Activated CD4-positive, CD25-positive, alpha-beta regulatory T cell treated with anti-CD3 and anti-CD28 coated beads, Interleukin-2, amount 50 U/mL, for 72 hours (primary cell): Measurements from ENCODE around the gene CAMKK2.
"Not testable (repeated sequence)": the region's sequence is repeated elsewhere in the genome, so short reads cannot be mapped to it uniquely, and the experiment has no call there.

Experiments used
- DNase-seq: peaks from one replicate; pipeline ENCODE4 v3.0.0; 2021

CAMKK2 gene

DNA sequence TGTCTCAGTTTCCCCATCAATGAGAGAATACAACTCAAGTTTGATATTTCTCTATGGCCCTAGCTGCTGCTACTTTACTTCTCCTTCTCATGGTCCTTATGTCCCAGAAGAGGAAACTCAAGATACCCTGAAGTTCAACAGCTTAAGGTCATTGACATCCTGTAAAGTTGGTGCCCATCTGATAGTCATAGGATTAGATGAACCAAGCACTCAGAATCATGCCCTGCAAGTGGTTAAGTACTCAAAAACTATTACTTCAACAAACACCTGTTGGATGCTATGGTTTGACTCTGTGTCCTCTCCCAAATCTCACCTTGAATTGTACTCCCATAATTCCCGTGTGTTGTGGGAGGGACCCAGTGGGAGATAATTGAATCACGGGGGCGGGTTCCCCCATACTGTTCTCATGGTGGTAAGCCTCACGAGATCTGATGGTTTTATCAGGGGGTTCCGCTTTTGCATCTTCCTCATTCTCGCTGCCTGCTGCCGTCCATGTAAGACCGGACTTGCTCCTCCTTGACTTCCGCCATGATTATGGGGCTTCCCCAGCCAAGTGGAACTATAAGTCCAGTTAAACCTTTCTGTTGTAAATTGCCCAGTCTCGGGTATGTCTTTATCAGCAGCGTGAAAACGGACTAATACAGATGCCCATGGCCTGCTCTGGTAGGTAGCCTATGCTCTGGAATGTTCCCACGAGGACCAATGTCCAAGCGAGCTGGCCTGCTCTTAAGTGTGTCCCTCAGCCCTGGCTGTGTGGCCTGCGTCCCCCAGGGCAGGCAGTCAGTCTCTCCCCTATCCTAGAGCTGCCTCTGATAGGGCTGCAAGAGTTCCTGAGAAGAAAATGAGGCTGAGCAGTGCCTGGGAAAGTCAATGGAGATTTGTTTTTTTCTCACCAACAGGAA, 18.1 kb downstream of the CAMKK2 start:
- DNase-seq: no peak

DNA sequence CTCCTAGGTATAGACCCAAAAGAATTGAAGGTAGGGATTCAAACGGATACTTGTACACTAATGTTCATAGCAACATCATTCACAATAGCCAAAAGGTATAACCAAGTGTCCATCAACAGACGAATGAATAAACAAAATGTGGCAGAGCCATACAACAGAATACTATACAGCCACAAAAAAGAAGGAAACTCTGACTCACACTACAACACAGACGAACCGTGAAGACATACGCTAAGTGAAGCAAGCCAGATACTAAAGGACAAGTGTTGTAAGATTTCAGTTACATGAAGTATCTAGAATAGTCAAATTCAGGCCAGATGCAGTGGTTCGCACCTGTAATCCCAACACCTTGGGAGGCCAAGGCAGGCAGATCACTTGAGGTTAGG, 19.1 kb downstream of the CAMKK2 start:
- no peak for DNase-seq

DNA sequence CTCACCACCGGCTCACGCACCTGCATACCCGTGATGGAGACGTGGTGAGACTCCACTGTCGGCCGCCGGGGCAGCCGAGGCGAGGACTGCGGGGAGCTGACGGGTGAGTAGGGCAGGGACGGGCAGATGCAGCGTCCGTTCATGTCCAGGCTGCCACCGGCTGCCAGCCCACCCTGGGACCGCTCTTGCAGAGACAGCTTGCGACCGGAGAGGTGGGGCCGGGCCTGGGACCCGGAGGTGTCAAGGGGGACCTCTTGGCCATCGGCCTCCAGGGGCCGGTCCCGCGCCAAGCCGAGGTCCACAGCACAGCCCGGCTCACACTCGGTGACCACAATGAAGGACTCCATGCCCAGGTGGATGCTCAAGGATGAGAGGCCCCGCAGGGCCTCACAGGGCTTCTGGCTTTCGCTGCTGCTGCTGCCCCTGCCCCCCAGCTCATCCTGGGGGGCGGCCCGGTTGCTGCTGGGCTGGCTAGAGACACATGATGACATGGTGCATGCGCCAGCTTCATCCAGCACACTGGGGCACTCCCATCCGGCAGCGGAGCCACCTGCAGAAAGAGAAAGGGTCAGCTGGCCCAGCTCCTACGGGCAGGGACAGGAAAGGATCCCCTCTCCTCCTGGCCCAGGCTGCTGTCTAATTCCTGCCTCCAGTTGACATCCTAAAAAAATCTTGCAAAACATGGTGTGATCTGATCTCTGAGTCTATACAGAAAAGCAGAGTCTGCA, 22.3 kb downstream of the CAMKK2 start:
- DNase-seq: no peak

DNA sequence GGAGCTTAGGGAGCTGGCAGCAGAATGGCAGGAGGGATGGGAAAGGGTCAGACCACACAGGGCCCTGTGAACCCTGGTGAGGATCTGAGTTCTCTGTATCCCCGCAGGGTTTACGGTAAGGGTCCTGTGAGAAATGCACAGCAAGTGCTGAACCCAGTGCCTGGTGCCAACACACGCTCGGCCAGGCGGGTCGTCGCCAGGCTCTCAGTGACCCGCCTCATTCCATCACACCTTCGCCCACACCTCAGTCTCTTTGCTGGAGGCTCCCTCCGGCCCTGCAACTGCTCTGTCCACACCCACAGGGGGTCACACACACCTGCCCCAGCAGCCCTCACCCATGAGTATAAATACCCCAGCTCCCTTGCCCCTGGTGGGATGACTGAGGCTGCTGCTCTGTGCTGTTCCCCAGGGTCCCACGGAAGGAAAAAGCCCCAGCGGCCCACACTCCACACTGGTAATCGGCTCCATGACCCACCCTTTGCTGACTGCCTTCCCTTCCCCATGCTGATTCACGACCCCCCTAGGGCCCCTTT, 23.1 kb downstream of the CAMKK2 start:
- DNase-seq: no peak

DNA sequence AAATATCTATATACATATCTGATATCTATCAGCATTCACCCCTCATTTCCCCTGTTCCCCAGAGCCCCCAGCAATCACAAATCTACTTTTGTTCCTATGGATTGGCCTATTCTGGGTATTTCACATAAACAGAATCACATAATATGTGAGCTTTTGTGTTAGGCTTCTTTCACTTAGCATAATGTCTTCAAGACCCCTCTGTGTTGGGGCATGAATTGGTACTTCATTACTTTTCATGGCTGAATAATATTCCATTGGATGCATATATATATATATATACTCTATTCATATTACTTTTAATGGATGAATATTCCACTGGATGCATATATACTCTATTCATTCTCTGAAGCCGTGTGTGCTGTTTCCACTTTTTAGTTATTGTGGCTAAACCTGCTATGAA, 28.7 kb downstream of the CAMKK2 start:
- DNase-seq: no peak

DNA sequence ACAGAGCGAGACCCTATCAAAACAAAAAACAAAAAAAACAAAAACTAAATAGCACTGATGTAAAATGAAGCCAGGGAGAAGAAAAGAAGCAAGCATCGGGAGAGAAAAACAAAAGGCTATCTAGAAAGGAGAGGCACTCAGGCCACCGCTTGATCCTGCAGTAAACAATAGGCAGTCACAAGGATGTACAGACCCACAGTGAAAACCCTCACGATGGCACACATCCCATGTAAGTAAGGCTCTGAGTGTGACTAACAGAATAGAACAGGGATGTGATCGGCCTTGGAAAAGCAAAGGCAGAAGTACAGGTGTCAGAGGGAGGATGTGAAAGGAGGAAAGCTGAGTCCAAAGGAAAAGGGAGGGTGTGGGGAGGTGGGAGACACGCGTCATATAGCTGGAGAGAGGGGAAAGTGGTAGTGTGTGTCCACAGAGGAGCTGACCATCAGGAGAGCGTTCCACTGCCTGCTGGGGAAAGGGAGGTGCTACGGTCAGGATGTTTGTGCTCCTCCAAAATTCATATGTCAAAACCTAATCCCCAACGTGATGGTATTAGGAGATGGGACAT, 31.5 kb downstream of the CAMKK2 start:
- DNase-seq: no peak

DNA sequence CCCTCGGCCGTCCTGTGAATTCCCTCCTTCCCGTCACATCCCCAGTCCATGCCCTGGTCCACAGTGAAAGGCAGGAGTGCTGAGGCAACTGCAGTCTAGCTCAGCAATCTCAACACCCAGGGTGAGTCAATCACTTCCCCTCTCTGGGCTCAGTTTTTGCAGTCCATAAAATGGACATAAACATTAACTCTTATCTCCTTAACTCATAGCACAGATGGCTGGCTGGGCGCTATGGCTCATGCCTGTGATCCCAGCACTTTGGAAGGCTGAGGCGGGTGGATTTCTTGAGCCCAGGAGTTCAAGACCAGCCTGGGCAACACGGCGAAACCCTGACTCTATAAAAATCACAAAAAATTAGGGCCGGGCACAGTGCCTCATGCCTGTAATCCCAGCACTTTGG, 32.4 kb downstream of the CAMKK2 start:
- DNase-seq: no peak

DNA sequence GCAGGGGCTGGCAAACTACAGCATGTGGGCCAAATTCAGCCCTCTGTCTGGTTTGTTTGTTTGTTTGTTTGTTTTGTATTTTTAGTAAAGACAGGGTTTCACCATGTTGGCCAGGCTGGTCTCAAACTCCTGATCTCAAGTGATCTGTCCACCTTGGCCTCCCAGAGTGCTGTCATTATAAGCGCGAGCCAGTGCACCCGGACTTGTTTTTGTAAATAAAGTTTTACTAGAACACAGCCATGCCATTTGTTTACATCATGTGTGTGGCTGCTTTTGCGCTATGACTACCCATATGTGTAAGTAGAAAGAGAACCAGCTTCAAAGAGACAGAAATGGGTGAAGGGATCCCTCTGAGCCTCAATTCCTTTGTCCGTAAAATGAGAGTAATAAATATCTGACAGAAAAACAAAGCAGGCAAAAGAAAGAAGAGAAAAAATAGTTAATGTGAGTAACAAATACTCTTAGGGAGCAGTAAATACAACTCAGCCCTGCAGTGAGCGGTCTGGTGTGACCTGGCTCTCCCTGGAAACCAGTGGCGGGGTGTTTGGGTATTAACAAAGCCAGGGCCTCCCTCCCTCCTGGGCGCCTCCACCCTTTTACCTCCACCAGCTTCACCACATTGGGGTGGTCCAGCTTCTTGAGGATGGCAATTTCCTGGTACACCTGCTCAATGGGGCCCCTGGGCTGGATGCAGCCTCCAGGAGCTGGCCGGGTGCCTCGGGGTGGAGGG, 33.1 kb downstream of the CAMKK2 start:
- DNase-seq: no peak

DNA sequence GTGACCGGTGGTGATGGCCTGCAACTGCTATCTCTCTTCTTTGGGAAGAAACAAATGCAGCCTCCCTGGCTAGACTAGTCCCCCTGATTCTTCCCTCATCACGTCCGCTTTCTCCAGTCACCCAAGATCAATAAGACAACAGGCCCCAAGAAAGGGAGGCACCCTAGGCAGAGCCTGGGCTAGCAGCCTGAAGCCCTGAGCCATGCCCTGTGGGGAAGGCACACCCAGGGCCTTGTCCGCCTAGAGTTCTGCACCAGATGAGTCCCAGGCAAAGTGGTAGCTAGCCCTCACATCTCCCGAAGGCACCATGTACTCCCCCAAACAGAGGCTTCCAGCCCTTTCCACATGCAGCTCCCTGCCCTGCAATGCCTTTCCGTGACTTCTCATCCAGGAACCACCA, 35.1 kb downstream of the CAMKK2 start:
- DNase-seq: no peak

DNA sequence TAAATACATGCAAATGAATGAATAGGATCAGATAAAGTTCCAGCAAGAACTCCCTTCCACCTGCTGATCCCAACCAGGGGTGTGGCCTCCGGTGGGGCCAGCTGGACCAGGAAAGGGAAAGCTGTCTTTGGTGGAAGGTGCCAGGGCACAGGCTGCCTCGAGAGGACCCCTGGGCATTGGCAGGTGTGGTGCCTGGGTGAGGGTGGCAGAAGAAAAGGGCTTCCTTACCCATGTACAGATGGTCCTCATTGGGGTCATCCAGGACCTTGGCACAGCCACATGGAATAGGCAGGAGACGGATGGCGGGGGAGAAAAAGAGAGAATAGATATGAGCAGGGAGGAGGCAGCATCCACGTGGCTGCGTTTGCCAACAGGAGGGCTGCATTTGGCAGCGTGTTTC, 36.4 kb downstream of the CAMKK2 start:
- DNase-seq: no peak

DNA sequence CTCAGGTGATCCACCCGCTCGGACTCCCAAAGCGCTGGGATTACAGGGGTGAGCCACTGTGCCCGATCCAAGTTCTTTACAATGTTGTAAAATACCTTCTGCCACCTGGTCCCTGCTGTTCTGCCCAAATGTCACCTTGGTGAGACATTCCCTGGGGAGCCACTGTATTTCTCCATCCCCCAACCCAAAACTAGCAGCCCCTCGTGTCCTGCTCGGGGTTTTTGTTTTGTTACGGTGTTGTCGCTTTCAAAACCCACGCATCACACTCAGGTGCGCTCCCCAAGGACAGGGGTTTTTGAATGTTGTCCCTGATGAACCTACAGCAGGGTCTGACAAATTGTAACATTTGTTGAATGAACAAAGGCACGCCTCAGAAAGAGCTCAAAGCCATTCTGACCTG, 37.4 kb downstream of the CAMKK2 start:
- no peak for DNase-seq

DNA sequence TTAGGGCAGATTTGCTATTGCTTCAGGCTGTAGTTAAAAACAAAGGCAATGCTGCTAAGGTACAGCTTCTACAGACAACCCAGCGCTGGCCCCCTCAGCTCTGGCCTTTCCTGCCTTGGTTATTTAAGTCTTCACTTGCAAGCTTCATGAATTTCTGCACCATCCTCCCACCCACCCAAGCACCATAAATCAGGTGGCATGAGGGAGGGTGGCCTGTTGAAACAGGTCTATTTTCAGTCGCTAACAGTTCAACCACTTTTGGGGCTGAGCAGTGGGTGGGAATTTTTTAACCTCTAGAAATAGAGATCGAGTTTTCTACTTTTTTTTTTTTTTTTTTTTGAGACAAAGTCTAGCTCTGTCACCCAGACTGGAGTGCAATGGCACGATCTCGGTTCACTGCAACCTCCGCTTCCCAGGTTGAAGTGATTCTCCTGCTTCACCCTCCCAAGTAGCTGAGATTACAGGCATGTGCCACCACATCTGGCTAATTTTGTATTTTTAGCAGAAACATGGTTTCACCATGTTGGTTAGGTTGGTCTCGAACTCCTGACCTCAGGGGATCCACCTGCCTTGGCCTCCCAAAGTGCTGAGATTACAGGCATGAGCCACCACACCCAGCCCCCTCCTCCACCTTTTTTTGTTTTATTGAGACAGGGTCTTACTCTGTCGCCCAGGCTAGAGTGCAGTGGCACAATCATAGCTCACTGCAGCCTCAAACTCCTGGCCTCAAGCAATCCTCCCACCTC, 38.6 kb downstream of the CAMKK2 start:
- DNase-seq: not testable (repeated sequence)

DNA sequence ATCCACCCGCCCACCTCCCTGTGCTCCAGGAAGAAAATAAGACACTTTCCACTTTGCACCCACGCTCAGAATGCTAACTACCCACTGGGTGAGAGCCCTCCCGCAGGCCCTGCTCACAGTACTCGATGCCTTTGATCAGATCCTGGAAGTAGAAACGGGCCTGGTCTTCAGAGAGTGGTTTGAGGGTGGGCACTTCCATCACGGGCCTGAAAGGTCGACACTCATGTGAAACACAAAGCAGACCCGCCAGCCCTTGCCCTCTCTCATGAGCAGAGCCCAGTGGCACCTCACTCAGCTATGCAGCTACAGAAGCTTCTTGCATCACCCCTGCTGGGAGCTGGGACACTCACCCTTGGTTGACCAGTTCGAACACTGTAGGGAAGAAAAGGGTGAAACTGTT, 41.1 kb downstream of the CAMKK2 start:
- no peak for DNase-seq

DNA sequence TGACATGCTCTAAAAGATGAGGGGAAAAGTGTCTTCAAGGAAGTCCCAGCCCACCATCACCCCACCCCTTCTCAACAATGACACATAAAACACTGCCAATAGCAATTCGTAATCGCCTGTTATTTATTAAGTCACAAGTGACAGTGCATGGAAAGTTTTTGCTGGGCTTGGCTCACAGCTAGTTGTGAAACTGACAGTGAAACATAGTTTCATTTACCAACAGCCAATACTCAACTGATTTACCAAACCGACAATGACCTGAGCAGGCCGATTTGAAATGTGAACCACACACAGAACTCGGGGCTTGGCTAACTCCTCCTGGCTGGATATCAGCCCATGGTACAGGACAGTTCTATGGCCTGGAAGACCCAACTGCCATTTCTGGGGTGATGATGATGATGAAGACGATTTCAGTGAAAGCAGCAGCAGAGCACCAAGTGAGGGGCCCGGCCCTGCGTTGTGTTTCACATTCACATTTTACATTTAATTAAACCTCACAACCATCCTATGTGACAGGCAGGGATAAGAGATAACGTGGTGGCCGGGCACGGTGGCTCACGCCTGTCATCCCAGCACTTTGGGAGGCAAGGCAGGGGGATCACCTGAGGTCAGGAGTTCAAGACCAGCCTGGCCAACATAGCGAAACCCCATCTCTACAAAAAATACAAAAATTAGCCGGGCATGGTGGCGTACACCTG, 42.7 kb downstream of the CAMKK2 start:
- DNase-seq: no peak

DNA sequence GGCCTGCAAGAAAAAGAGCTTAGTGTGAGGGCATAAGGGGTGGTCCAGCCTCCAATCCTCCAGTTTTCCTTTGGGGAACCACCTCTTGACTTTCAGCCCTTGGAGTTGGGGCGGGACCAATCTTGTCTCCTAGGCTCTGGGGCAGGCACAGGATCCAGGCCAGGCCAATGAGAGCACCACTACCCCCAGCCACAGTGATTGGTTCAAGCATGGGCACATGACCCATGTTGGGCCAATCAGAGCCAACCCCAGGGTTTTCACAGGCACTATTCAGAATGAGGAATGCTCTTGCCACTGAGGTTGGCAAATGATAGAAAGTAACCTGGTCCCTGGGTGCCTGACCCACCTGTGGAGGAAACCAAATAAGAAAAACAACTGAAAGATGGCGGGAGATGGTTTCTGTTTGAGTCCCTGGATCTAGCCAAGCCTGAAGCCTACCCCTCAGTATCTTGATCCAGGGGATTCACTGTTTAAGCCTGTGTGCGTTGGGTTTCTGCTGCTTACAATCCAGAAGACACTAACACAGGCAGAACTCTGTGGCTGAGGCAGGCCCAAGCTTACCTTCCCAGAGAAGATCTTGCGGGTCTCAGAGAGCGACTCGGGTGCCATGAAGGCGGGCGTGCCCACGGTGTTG, 43.7 kb downstream of the CAMKK2 start:
- no peak for DNase-seq

DNA sequence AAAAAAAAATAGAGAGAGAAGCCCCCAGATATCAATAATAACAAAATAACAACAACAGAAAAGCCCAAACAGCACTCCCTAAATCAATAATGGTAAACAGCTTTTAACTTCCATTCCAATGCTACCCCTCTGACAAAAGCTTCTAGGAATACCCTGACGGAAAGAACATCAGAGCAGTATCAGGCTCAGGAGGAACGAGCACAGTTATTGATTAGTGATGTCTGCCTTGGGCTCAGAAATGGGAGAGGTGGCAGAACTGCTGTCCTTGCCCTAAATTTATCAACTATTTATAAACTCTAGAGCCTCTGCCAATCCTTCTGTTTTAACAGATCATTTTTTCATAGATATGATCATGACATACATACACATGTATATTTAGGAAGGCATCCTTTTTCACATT, 44.7 kb downstream of the CAMKK2 start:
- no peak for DNase-seq

DNA sequence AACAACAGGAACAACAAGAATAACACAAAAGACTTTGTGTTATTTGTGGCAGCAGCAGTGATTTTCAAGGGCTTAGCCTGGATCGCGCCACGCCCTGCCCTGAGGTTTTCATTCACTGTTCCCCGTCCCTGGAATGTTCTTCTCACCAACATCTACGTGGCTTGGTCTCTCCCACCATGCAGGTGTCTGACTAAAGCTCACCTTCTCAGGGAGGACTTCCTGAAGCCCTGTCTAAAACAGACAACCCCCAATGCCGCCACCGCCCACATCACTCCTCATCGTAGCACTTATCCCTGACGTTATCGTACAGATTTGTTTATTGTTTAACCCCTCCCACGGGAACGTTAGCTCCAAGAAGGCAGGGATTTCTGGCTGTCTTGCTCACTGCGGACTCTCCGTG, 46.1 kb downstream of the CAMKK2 start:
- no peak for DNase-seq

DNA sequence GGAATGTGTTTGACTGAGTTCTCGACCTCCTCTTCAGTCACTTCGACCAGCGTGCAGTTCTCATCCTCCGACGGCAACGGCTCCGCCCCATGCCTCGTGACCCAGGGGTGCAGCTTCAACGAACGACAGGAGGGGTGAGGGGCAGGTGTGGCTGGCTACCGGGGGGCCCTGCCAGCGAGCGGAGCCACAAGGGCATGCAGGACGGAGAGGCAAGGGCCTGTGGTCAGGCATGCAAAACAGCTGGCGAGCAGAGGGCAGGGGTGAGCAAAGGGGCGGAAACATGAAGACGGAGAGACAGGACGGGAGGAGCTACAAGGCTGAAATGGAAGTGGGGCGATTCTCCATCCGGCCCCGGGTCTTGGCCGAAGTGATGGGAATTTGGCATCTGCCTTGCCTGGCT, 47.9 kb downstream of the CAMKK2 start:
- DNase-seq: no peak

DNA sequence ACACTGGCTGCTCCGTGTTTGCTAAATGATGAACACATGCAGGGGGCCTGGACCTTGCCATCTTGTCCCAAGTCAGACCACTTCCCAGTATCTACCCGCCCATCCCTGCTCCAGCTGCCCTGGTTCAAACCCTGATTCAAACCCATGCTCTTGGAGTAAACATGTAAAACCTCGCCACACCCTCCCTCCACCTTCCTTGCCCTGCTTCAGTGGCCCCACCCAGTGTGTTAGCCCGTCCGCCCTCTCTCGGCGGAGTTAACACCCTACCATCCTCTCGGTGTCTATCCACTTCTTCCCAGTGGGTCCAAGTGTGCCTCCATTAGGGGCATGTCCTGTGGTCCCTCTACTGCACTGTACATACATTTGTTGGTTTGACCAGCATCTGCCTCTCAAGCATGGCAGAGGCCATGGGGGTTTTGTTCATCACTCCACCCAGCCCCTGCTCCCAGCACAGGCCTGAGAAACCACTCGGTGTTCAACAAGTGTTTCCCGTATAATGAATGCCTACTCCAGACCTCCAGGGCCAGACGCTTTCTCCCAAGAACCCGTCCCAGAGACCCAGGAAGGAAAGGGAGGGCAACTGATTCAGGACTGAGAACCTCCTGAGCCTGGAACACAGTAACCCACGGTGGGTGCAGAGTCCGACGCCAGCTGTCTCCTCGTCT, 49.5 kb downstream of the CAMKK2 start:
- no peak for DNase-seq

DNA sequence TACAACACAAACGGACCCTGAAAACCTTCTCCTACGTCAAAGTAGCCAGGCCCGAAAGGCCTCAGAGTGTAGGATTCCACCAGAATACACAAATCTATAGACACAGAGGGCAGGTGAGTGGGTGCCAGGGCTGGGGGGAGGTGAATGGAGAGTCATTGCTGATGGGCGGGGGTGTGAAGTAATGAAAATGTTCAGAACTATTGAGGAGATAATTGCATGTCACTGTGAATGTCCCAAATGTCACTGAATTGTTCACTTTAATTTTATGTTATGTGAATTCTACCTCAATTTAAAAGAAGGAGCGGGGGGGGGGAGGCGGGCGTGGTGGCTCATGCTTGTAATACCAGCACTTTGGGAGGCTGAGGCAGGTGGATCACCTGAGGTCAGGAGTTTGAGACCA, 50.6 kb downstream of the CAMKK2 start:
- DNase-seq: no peak

DNA sequence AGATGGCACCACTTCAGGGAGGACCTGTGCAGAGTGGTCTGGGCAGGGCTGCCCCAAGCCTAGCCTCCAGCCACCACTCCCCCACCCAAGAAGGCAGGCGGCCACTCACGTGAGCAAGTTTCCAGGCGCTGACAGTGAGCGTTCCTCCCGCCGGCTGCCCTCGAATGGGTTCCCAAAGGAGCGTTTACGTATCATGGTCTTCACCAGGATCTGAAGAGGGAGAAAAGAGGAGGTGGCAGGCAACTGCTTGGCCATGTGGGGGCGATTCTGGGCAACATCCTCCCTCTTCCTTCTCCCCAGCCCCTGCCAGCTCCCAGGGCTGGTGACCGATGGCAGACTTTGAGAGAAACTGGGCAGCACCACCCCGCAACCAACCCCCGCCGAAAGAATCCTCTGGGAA, 51.5 kb downstream of the CAMKK2 start:
- no peak for DNase-seq
